HG02763 (cell line): ENCODE measurements around the gene CSGALNACT2.

Experiments used
- ATAC-seq: cut with Tn5 transposase; IDR thresholded peaks from one replicate; pipeline ENCODE4 v1.9.1; 2021; ENCODE audit warnings: mild to moderate bottlenecking, moderate library complexity; ENCODE audit not compliant: unreplicated experiment

The CSGALNACT2 gene

GRCh38 chr10:43111921-43112607, 26.2 kb upstream of the CSGALNACT2 start:
- ATAC-seq, result no peak

GRCh38 chr10:43112608-43112961, 25.7 kb upstream of the CSGALNACT2 start:
- ATAC-seq, result no peak

GRCh38 chr10:43113201-43114087, 24.8 kb upstream of the CSGALNACT2 start:
- ATAC-seq, result no peak

GRCh38 chr10:43114088-43114742, 24.0 kb upstream of the CSGALNACT2 start:
- ATAC-seq, result no peak

- no peak for ATAC-seq
Measured at GRCh38 chr10:43114743-43115611, 23.3 kb upstream of the CSGALNACT2 start.

- no peak for ATAC-seq
Measured at GRCh38 chr10:43115881-43116595, 22.2 kb upstream of the CSGALNACT2 start.

GRCh38 chr10:43116596-43116995, 21.6 kb upstream of the CSGALNACT2 start:
- ATAC-seq, result no peak

- no peak for ATAC-seq
Measured at GRCh38 chr10:43117031-43117776, 21.0 kb upstream of the CSGALNACT2 start.

- no peak for ATAC-seq
Measured at GRCh38 chr10:43117777-43118583, 20.3 kb upstream of the CSGALNACT2 start.

GRCh38 chr10:43118631-43119415, 19.4 kb upstream of the CSGALNACT2 start:
- no peak for ATAC-seq

- no peak for ATAC-seq
Measured at GRCh38 chr10:43119416-43120115, 18.7 kb upstream of the CSGALNACT2 start.

- no peak for ATAC-seq
Measured at GRCh38 chr10:43120116-43120928, 17.9 kb upstream of the CSGALNACT2 start.

GRCh38 chr10:43120929-43121314, 17.3 kb upstream of the CSGALNACT2 start:
- ATAC-seq, result peak; percentile 90

GRCh38 chr10:43121444-43121843, 16.8 kb upstream of the CSGALNACT2 start:
- ATAC-seq, result no peak

GRCh38 chr10:43122096-43122495, 16.1 kb upstream of the CSGALNACT2 start:
- no peak for ATAC-seq

- ATAC-seq, result no peak
Measured at GRCh38 chr10:43122826-43123225, 15.4 kb upstream of the CSGALNACT2 start.
